Measurements from ENCODE around the gene S1PR1.

Gene S1PR1

GRCh38 chr1:101245246-101245927 is 8.6 kb downstream of the S1PR1 start:
- no peak for DNase-seq (ENCODE audit: low spot score)

- DNase-seq (ENCODE audit: low spot score), result no peak
Observed at GRCh38 chr1:101247404-101248287, 10.8 kb downstream of the S1PR1 start.

GRCh38 chr1:101250222-101250621 is 13.4 kb downstream of the S1PR1 start:
- DNase-seq (ENCODE audit: low spot score), result no peak

GRCh38 chr1:101250656-101251272 is 13.9 kb downstream of the S1PR1 start:
- no peak for DNase-seq (ENCODE audit: low spot score)

- DNase-seq (ENCODE audit: low spot score), result no peak
Observed at GRCh38 chr1:101251504-101251903, 14.7 kb downstream of the S1PR1 start.

- no peak for DNase-seq (ENCODE audit: low spot score)
Observed at GRCh38 chr1:101253976-101254674, 17.3 kb downstream of the S1PR1 start.

GRCh38 chr1:101257500-101258325 is 20.9 kb downstream of the S1PR1 start:
- no peak for DNase-seq (ENCODE audit: low spot score)

GRCh38 chr1:101259744-101260148 is 22.9 kb downstream of the S1PR1 start:
- no peak for DNase-seq (ENCODE audit: low spot score)

- DNase-seq (ENCODE audit: low spot score), result no peak
Observed at GRCh38 chr1:101260556-101261350, 23.9 kb downstream of the S1PR1 start.

GRCh38 chr1:101261623-101262022 is 24.8 kb downstream of the S1PR1 start:
- no peak for DNase-seq (ENCODE audit: low spot score)

- no peak for DNase-seq (ENCODE audit: low spot score)
Observed at GRCh38 chr1:101262060-101262459, 25.2 kb downstream of the S1PR1 start.

GRCh38 chr1:101262630-101263348 is 26.0 kb downstream of the S1PR1 start:
- DNase-seq (ENCODE audit: low spot score), result no peak

- DNase-seq (ENCODE audit: low spot score), result no peak
Observed at GRCh38 chr1:101264697-101265096, 27.9 kb downstream of the S1PR1 start.

GRCh38 chr1:101265684-101266083 is 28.9 kb downstream of the S1PR1 start:
- DNase-seq (ENCODE audit: low spot score), result no peak

- DNase-seq (ENCODE audit: low spot score), result no peak
Observed at GRCh38 chr1:101267082-101267481, 30.3 kb downstream of the S1PR1 start.

- no peak for DNase-seq (ENCODE audit: low spot score)
Observed at GRCh38 chr1:101268893-101269292, 32.1 kb downstream of the S1PR1 start.

GRCh38 chr1:101275672-101276071 is 38.9 kb downstream of the S1PR1 start:
- no peak for DNase-seq (ENCODE audit: low spot score)

- DNase-seq (ENCODE audit: low spot score), result no peak
Observed at GRCh38 chr1:101276818-101277217, 40.0 kb downstream of the S1PR1 start.

- DNase-seq (ENCODE audit: low spot score), result no peak
Observed at GRCh38 chr1:101278238-101278637, 41.4 kb downstream of the S1PR1 start.

GRCh38 chr1:101278845-101279244 is 42.0 kb downstream of the S1PR1 start:
- no peak for DNase-seq (ENCODE audit: low spot score)
